ENCODE results near the gene RSRC1. TPM values are rescaled to one million over a fixed set of nuclear protein-coding genes. Genes with fewer than 3 reads are reported as not detected.
"Not testable (repeated sequence)": the region's sequence is repeated elsewhere in the genome, so short reads cannot be mapped to it uniquely, and the experiment has no call there.

RSRC1 gene
- total and polyA plus RNA-seq, 2 of the 8 experiments (the other 6 are each of a cell fraction or from before 2014, with no cell fraction given), result 2.0 to 27.9 TPM

- no peak for TF ChIP-seq YY1 (IDR thresholded peaks at IDR 0.05; ENCODE audit: low read depth, low read length)
Measured at GRCh38 chr3:158226429-158226828, 116.5 kb downstream of the RSRC1 start (continued).

DNA sequence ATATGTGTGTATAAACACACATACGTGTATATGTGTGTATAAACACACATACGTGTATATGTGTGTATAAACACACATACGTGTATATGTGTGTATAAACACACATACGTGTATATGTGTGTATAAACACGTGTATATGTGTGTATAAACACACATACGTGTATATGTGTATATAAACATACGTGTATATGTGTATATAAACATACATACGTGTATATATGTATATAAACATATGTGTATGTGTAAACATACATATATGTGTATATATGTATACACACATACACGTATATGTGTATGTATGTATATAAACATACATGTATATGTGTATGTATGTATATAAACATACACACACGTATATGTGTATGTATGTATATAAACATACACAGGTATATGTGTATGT lies 119.1 kb downstream of the RSRC1 start:
- H3K27ac ChIP-seq (ENCODE audit: low read depth, low read length); H4K5ac ChIP-seq (ENCODE audit: insufficient read length, low read depth, low read length); POLR2A ChIA-PET (ENCODE audit: partially characterized antibody); H2BK20ac ChIP-seq (ENCODE audit: low read length); H3K9ac ChIP-seq (replicated peaks in 1 of 4; ENCODE audit: extremely low read depth in 1 of 4, low read depth in 3 of 4, low read length in 3 of 4); H4K91ac ChIP-seq (replicated peaks; ENCODE audit: insufficient read length, low read length); H2AK5ac ChIP-seq (ENCODE audit: low read depth, low read length); H3K18ac ChIP-seq (ENCODE audit: extremely low read depth, low read length); H3K79me1 ChIP-seq (ENCODE audit: low read depth, low read length); H3K36me3 ChIP-seq (ENCODE audit: control insufficient read depth in 2 of 4, insufficient read depth in 4 of 4, low read length in 3 of 4); H2AFZ ChIP-seq (ENCODE audit: low read length); H3K79me2 ChIP-seq (ENCODE audit: control insufficient read depth in 1 of 2, insufficient read depth in 2 of 2, low read length in 2 of 2); H3K56ac ChIP-seq (replicated peaks; ENCODE audit: insufficient read length, low read depth, low read length); H3K14ac ChIP-seq (ENCODE audit: insufficient read length); H3K23me2 ChIP-seq (ENCODE audit: low read depth, low read length); H4K20me1 ChIP-seq (replicated peaks in 1 of 2; ENCODE audit: control insufficient read depth in 1 of 2, insufficient read depth in 2 of 2, low read length in 2 of 2); H3K9me3 ChIP-seq (ENCODE audit: insufficient read depth in 2 of 2, low read depth in 1 of 2, low read length in 1 of 2); DNase-seq (ENCODE audit: low read depth in 1 of 2, low spot score in 2 of 2); H3K4me3 ChIP-seq (ENCODE audit: extremely low read depth in 1 of 4, insufficient read depth in 2 of 4, low read depth in 3 of 4, low read length in 4 of 4); FAIRE-seq; H3K4me2 ChIP-seq (ENCODE audit: insufficient read depth in 1 of 2, low read depth in 2 of 2, low read length in 2 of 2); H2BK15ac ChIP-seq (ENCODE audit: low read length); H3K4ac ChIP-seq (replicated peaks; ENCODE audit: insufficient read length, low read depth, low read length); H2BK5ac ChIP-seq (ENCODE audit: low read depth, low read length); H3K4me1 ChIP-seq (replicated peaks in 1 of 4; ENCODE audit: control insufficient read depth in 3 of 4, insufficient read depth in 4 of 4, low read length in 3 of 4); H4K8ac ChIP-seq (ENCODE audit: extremely low read depth, insufficient read depth, low read length); H2BK12ac ChIP-seq (ENCODE audit: low read depth, low read length); H3K23ac ChIP-seq (ENCODE audit: insufficient read length); H3K27me3 ChIP-seq (replicated peaks in 1 of 4; ENCODE audit: control insufficient read depth in 3 of 4, extremely low read depth in 1 of 4, insufficient read depth in 3 of 4, low read length in 3 of 4); CTCF ChIA-PET (ENCODE audit: partially characterized antibody); H2BK120ac ChIP-seq (replicated peaks; ENCODE audit: low read depth, low read length): not testable (repeated sequence)
- 81% methylated on average over 10 of the region's 10 CpGs; no CpG with 5 or more reads in 1 of the 2 experiments for WGBS, 2 experiments (ENCODE audit: extremely low coverage in 1 of 2, insufficient coverage in 1 of 2, insufficient read length in 1 of 2, insufficient replicate concordance in 2 of 2, low coverage in 1 of 2, low lambda C conversion rate in 2 of 2, missing lambda C conversion rate in 1 of 2)

Data from H1 (cell line).